Tibial nerve (tissue), 4 donors: ENCODE results near the gene NFATC1. TPM values are rescaled to one million over a fixed set of nuclear protein-coding genes. Genes with fewer than 3 reads are reported as not detected.

Experiments used
- DNase-seq, 2 donors: peaks; one replicate each; pipeline ENCODE4 v3.0.0-alpha.2; 2019; ENCODE audit warnings: low spot score in 2 of 2
- H3K27ac ChIP-seq, 4 donors: fragments of 200-600 bp; sonication (generic) in 3 of 4; one replicate each; pipeline ENCODE4 v1.5.1; 2017 to 2019; ENCODE audit warnings: mild to moderate bottlenecking in 1 of 4
- H3K27me3 ChIP-seq, 2 donors: fragments of 200-600 bp; sonication (generic) in 1 of 2; one replicate each; pipeline versions ENCODE4 v1.5.1 to v1.6.0; 2017 to 2019
- H3K36me3 ChIP-seq, 3 donors: fragments of 200-600 bp; sonication (generic); one replicate each; pipeline ENCODE4 v1.5.1; 2018 to 2019
- H3K4me1 ChIP-seq, 4 donors: fragments of 200-600 bp; sonication (generic) in 3 of 4; one replicate each; pipeline ENCODE4 v1.5.1; 2017 to 2019
- H3K4me3 ChIP-seq, 4 donors: fragments of 200-600 bp; sonication (generic) in 3 of 4; one replicate each; pipeline ENCODE4 v1.5.1; 2017 to 2019; ENCODE audit warnings: mild to moderate bottlenecking in 1 of 4, moderate library complexity in 1 of 4
- H3K9me3 ChIP-seq, 4 donors: fragments of 200-600 bp; sonication (generic) in 3 of 4; one replicate each; pipeline ENCODE4 v1.5.1; 2017 to 2019
- EP300 ChIP-seq, 2 donors: sonication (generic); formaldehyde crosslinking; IDR thresholded peaks; one replicate each; pipeline ENCODE4 v1.6.1; 2017; ENCODE audit warnings: antibody characterized with exemption in 2 of 2, mild to moderate bottlenecking in 1 of 2
- POLR2A ChIP-seq, 2 donors: fragments of 450-650 bp; IDR thresholded peaks; one replicate each; pipeline ENCODE4 v1.6.1; 2017; ENCODE audit warnings: antibody characterized with exemption in 2 of 2, mild to moderate bottlenecking in 2 of 2, moderate library complexity in 2 of 2
- WGBS, 2 donors: methylation state at CpG; one replicate each; pipeline ENCODE4 v1.1.5; 2018; 5-methylcytosine and 5-hydroxymethylcytosine counted together
- total RNA-seq, 4 donors: library from RNA; depleted of rRNA; stranded (reverse); fragments of >200 nt; gene quantifications; one replicate each; pipeline ENCODE4 v1.1.0, GENCODE V29; 2016
- TF ChIP-seq, protein P1 (sequence below), 5 experiments: fragments of 200-600 bp in 3 of 5; fragments of 450-650 bp in 2 of 5; sonication (generic) in 3 of 5; IDR thresholded peaks; one replicate each; pipeline ENCODE4 v1.5.1; 2016 to 2019; ENCODE audit warnings: antibody characterized with exemption in 5 of 5, mild to moderate bottlenecking in 3 of 5, moderate library complexity in 2 of 5

NFATC1 gene
- total RNA-seq, 4 donors from 2014 or later: 33.7 to 48.6 (median 37.8) TPM

DNA sequence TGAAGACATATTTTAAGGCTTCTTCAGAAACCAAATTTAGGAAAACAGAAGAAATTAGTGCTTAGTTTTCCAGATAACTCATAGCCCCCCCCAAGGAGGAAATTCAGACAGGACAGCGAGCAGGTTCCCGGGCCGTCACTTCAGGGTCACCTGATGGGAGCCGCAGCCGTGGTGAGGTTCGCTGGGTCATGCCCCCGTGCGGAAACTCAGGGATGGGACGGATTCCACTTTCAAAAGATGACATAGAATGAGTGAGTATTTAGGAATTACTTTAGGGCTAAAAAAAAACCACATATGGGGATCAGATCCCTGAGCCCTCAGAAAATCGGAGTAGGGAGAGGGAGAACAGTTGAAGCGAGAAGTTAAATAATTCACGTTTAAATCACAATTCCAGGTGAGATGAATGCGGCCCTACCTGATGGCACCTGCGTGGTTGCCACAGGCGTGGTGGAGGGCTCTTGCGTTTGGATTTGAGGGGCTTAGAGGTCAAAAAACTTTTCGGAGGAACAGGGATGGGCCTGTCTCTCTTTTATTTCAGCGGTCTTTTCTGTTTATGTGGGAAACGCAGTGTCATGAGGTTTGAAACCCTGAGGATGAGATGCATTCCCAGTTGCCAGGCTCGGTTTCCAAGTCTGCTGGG lies 114.4 kb downstream of the NFATC1 start:
- H3K36me3 ChIP-seq: peaks cover 0 to 45% (median 3%) of the 10 kb centered on the region in 3 donors
- no peaks in the 10 kb centered on the region for H3K9me3 ChIP-seq
- no peak overlapping the region for H3K4me3 ChIP-seq
- no peak overlapping the region for H3K27ac ChIP-seq
- no peak for DNase-seq
- no peaks in the 10 kb centered on the region for H3K27me3 ChIP-seq
- TF ChIP-seq EP300 (IDR thresholded peaks at IDR 0.05): no peak
- no peak for TF ChIP-seq POLR2A (IDR thresholded peaks at IDR 0.05)
- TF ChIP-seq, protein P1, sequence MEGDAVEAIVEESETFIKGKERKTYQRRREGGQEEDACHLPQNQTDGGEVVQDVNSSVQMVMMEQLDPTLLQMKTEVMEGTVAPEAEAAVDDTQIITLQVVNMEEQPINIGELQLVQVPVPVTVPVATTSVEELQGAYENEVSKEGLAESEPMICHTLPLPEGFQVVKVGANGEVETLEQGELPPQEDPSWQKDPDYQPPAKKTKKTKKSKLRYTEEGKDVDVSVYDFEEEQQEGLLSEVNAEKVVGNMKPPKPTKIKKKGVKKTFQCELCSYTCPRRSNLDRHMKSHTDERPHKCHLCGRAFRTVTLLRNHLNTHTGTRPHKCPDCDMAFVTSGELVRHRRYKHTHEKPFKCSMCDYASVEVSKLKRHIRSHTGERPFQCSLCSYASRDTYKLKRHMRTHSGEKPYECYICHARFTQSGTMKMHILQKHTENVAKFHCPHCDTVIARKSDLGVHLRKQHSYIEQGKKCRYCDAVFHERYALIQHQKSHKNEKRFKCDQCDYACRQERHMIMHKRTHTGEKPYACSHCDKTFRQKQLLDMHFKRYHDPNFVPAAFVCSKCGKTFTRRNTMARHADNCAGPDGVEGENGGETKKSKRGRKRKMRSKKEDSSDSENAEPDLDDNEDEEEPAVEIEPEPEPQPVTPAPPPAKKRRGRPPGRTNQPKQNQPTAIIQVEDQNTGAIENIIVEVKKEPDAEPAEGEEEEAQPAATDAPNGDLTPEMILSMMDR (IDR thresholded peaks at IDR 0.05): no peak
- 93 to 94% methylated on average over 20 of the region's 20 CpGs for WGBS, 2 donors
- peaks cover 0 to 36% (median 24%) of the 10 kb centered on the region in 4 donors for H3K4me1 ChIP-seq

DNA sequence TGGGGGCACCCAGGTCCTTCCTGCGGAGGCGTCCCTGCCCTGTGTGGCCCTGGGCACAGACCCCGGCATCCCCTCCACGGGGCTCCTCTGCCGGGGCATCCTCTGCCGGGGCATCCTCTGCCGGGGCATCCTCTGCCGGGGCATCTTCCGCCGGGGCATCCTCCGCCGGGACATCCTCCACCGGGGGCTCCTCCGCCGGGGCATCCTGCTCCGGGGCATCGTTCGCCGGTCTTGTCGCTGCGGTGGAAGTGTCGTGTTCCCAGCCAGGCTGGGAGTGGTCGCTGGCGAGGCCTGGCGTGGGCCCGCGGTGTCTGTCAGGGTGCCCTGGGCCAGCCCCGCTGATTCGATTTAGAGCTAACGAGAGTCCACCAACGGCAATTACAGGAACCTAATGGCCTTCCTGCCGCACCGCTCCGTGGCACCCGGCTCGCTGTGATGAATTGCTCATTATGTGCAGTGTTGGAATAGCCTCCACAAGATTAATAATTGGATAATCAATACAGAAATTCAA lies 115.1 kb downstream of the NFATC1 start:
- H3K4me1 ChIP-seq: peaks cover 0 to 32% (median 22%) of the 10 kb centered on the region in 4 donors
- no peak overlapping the region for H3K27ac ChIP-seq
- no peak overlapping the region for H3K4me3 ChIP-seq
- DNase-seq: peak in 1 of 2 donors; percentile 11
- no peaks in the 10 kb centered on the region for H3K27me3 ChIP-seq
- WGBS, 2 donors: 92% methylated on average over 36 of the region's 36 CpGs
- TF ChIP-seq EP300 (IDR thresholded peaks at IDR 0.05) (no peak), POLR2A (IDR thresholded peaks at IDR 0.05) (no peak)
- peaks cover 0 to 45% (median 3%) of the 10 kb centered on the region in 3 donors for H3K36me3 ChIP-seq
- no peaks in the 10 kb centered on the region for H3K9me3 ChIP-seq

DNA sequence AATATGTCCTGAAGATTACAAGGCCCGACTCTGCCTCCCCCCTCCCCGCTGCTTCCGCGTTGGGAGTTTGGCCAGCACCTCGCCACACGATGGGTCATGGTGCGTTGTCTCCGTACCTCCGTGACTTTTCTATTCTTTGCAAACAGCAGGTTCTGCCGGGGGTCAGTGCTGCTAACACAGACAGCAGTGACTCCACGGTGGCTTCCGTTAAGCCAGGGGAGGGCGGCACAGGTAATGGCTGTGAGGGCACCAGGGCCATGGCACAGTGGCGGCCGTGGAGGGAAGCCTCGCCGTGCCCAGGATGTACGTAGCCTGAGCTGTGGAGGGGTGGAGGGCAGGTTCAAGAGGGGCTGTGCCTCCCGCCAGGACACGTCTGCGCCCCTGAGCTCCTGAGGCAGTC lies 115.5 kb downstream of the NFATC1 start:
- Histone ChIP-seq H3K27me3 (no peaks in the 10 kb centered on the region), H3K27ac (no peak overlapping the region), H3K36me3 (peaks cover 0 to 45% (median 3%) of the 10 kb centered on the region in 3 donors), H3K9me3 (no peaks in the 10 kb centered on the region), H3K4me3 (no peak overlapping the region), H3K4me1 (peaks cover 0 to 27% (median 17%) of the 10 kb centered on the region in 4 donors)
- peak in 1 of 2 donors; percentile 9 for DNase-seq
- WGBS, 2 donors: 93 to 95% methylated on average over 16 to 21 of the region's 21 CpGs
- TF ChIP-seq EP300 (IDR thresholded peaks at IDR 0.05): no peak
- TF ChIP-seq, protein P1 (IDR thresholded peaks at IDR 0.05): no peak
- TF ChIP-seq POLR2A (IDR thresholded peaks at IDR 0.05): no peak

DNA sequence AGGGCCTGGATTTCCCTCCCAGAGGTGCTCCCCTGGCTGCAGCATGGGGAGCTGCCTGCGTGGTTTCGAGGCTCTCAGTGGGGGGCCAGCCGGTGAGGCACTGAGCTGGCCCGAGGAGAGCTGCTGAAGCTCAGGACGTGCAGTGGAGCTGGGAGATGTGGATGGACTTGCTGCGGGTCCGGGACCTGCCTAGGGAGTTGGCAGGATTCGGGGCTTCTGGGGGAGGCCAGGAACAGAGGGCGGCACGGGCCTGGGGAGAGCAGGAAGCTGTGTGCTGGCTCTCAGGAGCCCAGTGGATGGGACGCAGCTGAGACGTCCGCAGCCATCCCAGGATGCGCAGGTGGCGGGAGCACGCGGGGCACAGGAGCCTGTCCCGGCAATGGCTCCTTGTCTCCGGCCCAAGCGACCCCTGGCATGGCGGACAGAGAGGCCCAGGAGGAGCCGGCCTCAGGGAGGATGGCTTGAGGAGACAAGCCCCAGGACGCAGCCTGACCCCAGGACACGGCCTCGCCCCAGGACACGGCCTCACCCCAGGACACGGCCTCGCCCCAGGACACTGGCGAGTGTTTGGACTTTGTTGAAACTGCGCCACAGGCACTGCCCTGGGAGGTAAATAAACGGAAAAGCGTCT lies 116.1 kb downstream of the NFATC1 start:
- 69 to 83% methylated on average over 24 to 26 of the region's 32 CpGs for WGBS, 2 donors
- peaks cover 0 to 45% (median 3%) of the 10 kb centered on the region in 3 donors for H3K36me3 ChIP-seq

More for the DNA sequence above, 116.1 kb downstream of the NFATC1 start:
- TF ChIP-seq EP300 (IDR thresholded peaks at IDR 0.05): no peak
- TF ChIP-seq, protein P1 (IDR thresholded peaks at IDR 0.05): no peak
- TF ChIP-seq POLR2A (IDR thresholded peaks at IDR 0.05): no peak
- Histone ChIP-seq H3K4me3 (no peak overlapping the region), H3K9me3 (no peaks in the 10 kb centered on the region), H3K27ac (no peak overlapping the region), H3K27me3 (no peaks in the 10 kb centered on the region), H3K4me1 (peaks cover 0 to 22% (median 13%) of the 10 kb centered on the region in 4 donors)
- DNase-seq: peak in 1 of 2 donors; percentile 13
